ENCODE results near the gene ZNF107.
"Not testable (repeated sequence)": the region's sequence is repeated elsewhere in the genome, so short reads cannot be mapped to it uniquely, and the experiment has no call there.

The ZNF107 gene

GRCh38 chr7:64733550-64734240 is 67.8 kb downstream of the ZNF107 start:
- DNase-seq = no peak

- no peak for DNase-seq
Measured at GRCh38 chr7:64736575-64736974, 70.6 kb downstream of the ZNF107 start.

GRCh38 chr7:64738403-64738802 is 72.5 kb downstream of the ZNF107 start:
- not testable (repeated sequence) for DNase-seq

- not testable (repeated sequence) for DNase-seq
Measured at GRCh38 chr7:64738953-64739352, 73.0 kb downstream of the ZNF107 start.

GRCh38 chr7:64744680-64745079 is 78.7 kb downstream of the ZNF107 start:
- DNase-seq = no peak

- DNase-seq = no peak
Measured at GRCh38 chr7:64747802-64748201, 81.9 kb downstream of the ZNF107 start.

- DNase-seq = no peak
Measured at GRCh38 chr7:64753032-64753431, 87.1 kb downstream of the ZNF107 start.

GRCh38 chr7:64755865-64756264 is 89.9 kb downstream of the ZNF107 start:
- DNase-seq = no peak

- no peak for DNase-seq
Measured at GRCh38 chr7:64758151-64758550, 92.2 kb downstream of the ZNF107 start.

Measured in hypothalamus (tissue), 51 donors.